Stimulated activated CD8-positive, alpha-beta memory T cell treated with anti-CD3 and anti-CD28 coated beads, Interleukin-7, amount 100 ng/mL, for 48 hours (primary cell): ENCODE results near the gene PDE8B.

Source experiments
- DNase-seq, 2 donors: peaks; one replicate each; pipeline ENCODE4 v3.0.0-alpha.2; 2020; ENCODE audit warnings: low read depth in 1 of 2; ENCODE audit errors: extremely low read depth in 1 of 2

PDE8B gene

DNA sequence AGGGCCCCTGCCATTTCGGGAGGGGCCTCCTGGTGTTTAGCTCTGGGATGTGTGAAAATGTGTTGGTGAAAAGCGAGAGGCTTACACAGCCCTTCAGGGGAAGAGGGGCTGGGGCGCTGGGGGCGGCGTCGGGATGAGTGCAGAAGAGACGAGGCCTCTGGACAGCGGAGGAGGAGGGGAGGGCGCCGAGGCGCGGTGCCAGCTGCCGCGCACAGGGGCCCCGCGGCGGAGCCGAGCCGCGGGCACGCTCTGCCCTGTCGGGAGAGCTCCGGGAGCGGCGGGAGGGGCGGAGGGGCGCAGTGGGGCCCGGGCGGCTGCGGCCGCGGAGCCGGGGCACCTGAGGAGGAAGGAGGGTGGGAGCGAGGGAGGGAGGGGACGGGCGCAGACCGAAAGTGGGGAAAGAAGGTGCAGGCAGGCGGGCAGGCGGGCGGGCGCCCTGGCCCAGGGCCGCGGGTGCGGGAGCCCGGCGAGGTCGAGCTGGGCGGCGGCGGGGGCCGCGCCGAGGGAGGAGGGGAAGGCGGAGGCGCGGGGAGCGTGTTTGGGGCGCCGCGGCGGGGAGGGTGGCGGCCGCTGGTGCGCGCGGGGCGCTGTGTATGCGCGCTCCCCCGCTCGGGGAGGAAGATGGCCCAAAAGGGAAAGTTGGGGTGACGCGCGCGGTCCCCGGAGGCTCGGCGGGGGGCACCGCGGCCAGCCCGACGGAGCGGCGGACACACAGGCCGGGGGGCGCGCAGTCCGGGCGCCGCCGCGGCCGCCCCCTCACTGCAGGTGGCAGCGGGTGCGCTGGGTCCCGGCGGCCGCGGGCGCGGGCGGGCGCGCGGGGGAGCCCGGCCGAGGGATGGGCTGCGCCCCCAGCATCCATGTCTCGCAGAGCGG is at the start of gene PDE8B:
TSS of gene PDE8B (plus strand) at position 590 of the 873 bp plus-strand sequence. CDS start at position 836, 246 bp downstream.
- no peak for DNase-seq

DNA sequence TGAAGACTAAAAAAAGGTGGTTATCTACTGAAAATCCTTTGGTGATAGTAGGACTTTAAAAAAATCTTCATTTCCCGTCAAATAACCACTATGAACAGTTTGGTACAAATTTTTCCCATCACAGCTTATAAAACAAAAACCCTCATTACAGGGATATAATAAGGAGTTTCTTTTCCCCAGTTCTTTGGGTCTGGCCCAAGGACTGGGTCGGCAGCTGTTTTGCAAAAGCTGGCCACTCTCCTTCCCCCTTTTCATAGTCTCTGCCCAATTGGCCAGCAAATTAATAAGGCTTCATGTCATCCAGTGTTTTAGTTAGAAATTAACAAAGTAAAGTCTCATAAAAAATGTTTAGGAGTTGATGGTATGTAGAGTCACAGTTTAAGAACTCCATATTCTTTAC is 47.0 kb upstream of the PDE8B start:
- no peak for DNase-seq

DNA sequence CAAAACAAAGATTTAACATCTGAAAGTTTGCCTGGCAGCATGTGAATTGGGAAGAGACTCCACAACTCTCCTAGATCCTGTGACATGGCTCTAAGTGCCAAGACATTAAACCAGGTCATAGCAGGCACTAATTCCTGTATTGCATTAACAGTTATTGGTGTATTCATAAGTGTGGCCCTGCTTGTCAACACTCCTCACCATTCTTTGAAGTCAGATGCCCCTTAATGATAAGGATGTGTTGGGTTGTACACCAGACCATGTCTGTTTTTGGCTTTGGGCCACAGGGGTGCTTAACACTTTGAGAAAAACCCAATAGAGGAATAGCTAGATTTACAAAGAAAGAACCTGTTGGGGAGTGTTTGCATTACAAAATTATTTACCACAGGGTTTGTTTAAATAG is 43.4 kb upstream of the PDE8B start:
- DNase-seq = no peak

DNA sequence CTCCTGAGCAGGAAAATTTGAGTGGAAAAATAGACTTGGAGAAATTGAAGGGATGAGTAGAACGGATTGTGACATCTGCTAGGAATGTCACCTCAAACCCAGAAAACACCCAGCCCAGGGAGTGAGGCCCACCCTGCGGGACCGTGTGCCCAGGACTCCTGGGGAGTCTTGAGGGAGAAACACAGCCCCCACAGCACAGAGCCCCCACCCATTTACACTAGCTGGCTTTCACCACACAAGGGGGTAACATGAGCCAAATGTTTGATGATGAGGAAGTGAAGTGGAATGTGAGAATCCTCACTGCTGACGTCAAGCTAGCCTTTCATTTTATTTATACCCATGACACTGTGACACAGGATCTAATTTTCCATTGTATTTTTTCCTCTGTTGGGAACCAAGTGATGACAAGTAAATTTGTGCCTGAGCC is 42.8 kb upstream of the PDE8B start:
- no peak for DNase-seq

DNA sequence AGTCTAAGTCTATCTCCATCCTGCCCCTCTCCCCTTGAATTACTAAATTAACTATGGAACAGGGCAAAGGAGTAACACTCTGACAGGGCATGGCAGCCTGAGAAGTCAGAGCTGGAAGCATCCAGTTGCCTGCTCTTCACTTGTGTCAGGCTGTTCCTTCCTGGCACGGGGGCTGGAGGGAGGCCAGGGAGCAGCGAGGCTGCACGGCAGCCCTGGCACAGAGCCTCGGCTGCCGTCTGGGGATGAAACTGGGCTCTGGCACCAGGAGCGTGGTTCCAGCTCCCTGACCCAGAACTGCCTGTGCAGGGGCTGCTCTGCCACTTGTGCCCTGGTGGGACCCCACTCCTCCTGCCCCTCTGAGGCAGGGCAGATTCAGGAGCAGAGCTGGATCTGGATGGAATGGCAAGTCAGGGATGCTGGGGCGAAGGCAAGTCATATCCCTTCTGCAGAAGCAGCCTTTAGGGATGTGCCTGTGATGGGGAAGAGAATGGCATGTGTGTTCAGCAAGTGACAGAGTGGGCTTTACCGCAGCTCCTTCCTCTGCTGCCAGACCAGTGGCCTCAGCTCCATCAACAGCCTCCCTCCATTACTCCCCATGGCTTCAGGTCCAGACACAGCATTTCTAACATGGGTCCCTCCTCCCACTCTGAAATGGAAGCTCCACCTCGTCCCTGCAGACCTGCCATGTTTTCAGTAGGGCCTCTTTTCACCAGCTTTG is 42.2 kb upstream of the PDE8B start:
- no peak for DNase-seq

DNA sequence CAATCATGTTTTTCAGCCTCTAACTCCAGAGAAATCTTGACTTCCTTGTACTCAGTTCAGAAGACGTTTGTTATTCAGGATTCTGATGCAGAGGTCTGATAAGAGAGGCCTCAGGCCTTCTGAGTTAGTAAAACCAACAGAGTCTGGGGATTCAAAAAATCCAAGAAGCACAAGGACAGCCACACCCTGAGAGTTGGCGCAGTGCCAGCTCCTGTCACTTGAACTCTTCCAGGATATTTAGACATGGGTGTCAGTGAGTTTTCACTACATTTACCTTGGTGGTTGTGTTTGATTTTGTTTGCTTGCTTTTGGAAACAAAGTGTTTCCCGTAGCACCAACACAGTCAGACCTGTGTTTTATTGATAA is 41.6 kb upstream of the PDE8B start:
- no peak for DNase-seq

DNA sequence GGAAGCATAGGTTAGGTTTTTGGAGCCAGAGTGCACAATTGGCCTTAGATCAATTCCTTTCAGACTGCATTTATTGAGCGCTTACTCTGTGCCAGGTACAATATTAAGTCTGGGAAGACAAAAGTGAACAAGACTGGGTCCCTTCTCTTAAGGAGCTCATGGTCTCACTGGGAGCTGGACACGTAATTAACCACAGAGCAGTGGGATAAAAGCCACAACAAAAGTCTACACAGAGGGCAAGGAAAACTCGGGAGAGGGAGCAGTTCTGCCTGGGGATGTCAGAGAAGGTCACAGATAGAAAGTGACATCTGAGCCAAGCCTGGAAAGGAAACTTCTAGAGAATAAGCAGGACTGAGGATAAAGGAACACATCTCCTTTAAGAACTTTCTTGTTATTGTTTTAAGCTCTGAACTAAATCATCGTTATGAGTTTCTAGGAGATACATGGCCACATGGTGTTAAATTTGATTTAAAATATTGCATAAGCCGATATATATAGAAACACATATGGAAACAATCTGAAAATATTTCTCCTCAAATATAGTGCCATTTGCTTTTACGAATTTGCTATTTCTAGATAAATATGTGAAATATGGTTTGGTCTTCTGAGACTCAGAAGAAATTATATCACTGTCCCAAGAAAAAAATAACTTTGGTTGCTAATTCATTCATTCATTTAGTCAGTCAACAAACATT is 40.1 kb upstream of the PDE8B start:
- DNase-seq = no peak

DNA sequence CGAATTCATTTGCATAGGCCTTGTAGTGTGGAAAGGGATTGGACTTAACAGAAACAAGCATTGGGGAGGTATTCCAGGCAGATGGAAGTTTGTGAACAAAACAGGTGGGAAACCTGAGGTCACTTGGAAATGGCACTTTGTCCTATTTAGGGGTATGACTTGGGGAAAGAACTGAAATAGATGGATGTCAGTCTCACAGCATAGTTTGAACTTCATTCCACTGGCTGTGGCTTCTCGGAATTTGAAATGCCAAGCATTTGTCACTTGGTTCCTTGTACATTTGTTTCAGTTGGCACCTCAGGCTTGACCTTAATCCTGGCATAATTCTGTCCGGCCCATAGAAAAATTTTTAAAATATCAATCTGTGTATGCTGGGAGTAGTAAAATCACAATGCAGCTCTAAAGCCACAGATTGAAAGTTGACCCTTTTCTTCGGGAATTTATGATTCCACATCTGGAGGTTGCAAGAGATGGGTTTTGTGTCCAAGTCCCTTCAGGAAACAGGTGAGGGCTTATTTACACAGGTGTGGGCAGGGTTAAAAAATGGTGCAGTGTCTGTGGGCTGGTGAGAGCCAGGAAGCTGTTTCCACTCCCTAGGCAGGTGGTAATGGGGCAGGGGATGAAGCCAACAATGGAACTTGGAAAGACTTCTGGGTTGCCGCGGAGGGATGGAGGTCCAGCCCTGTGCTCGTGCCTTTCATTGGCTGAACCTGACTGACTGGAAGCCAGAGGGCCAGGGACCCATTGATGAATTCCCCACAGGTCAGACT is 39.2 kb upstream of the PDE8B start:
- DNase-seq = no peak

DNA sequence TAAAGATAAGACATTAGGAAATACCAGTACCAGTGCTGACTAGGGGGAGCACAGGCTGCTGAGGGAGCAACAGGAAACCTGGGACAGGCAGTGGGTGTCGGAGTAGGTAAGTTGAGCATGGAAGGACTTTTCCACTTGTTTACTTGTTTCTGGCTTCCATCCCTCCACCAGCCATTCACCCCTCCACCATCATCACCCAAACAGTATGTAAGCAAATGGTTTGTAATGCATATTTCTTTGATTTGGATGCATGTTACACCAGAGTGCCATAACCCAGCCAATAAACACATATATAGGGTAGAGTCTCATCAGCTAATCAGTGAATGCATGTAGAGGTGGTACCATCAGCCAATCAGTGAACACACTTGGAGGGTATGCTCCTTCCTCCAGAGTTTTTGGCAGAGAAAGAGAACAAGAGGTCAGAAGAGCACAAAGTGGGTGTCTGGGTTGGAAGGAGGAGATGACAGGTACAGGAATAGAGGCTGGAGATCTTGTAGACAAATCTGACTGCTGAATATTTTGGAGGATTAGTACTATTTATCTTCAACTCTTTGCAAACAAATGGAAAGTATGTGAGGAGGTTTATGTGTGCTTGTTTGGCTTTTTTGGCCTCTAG is 37.7 kb upstream of the PDE8B start:
- DNase-seq = no peak

DNA sequence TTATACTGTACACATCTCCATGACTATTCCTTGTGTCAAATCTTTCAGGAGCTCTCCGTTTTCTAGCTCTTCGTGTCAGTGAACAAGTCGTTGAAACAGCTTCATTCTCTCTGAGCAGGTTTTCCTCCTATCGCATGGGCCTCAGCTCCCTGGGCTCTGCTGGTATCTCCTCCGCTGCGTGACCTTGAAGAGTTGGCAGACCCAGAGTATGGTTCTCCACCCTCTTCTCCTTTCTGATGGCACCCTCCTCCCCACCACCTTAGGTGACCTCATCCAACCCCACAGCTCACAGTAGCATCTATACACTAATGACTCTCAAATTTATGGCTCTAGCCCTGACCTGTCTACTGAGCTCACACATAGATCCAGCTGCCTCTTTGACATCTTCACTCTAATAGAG is 36.0 kb upstream of the PDE8B start:
- no peak for DNase-seq

DNA sequence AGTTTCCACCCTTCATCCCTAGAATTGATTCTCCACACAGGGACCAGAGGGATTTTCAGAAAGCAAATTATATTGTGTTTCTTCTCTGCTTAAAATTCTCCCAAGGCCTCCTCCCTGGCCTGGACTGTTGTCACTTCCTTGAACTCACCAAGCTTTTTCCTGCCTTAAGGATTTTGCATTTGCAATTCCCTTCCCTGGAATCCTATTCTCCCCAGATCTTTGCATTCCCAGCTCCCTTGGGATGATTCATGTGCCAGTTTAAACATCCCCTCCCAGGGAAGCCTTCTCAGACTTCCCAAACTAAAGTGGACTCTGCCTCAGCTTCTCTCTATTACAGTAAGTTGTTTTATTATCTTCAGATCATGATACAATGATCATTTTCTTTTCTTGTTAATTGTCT is 35.2 kb upstream of the PDE8B start:
- no peak for DNase-seq

DNA sequence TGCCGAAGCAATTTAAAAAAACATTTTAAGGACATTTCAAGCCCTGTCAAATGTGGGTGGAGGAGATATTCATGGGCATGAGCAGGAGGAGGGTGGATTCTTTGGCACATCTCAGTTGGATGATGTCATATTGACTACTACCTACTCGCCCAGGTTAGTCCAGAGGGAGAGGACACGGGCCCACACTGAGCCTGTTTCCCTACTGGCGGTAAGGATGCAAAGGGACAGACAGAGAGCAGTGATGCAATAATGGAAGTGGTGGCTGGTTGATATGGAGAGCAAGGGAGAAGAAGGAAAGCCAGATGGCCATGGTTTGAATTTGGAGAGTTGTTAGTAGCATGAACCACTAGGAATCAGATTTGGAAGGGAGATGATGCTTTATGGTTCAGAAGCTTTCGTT is 34.1 kb upstream of the PDE8B start:
- DNase-seq = no peak

GRCh38 chr5:77177576-77177975 is 32.9 kb upstream of the PDE8B start:
- no peak for DNase-seq

- DNase-seq = no peak
Measured at GRCh38 chr5:77180167-77181081, 30.1 kb upstream of the PDE8B start.

GRCh38 chr5:77181173-77181572 is 29.3 kb upstream of the PDE8B start:
- DNase-seq = no peak

GRCh38 chr5:77181596-77182304 is 28.7 kb upstream of the PDE8B start:
- DNase-seq = no peak

DNA sequence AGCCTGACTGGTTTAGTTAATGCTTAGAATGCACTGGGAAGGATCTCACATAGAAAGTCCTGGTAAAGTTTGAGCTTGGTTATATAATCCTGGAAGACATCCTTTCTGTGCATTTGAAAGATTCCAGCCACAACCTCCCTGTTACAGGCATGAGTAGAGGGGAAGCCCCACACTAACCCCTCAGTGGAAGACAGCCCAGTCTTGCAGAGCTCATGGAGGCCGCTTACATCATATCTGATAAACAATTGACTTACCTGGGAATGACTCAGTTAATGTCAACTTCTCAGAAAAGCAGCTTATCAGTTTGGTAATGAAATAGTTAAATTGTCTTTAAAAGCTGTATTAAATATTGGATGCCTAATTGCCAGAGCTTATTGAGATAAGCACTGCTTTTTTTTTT is 28.1 kb upstream of the PDE8B start:
- no peak for DNase-seq

- DNase-seq = no peak
Measured at GRCh38 chr5:77186652-77187370, 23.7 kb upstream of the PDE8B start.
